ENCODE results near the gene PRMT5.

PRMT5 gene

DNA sequence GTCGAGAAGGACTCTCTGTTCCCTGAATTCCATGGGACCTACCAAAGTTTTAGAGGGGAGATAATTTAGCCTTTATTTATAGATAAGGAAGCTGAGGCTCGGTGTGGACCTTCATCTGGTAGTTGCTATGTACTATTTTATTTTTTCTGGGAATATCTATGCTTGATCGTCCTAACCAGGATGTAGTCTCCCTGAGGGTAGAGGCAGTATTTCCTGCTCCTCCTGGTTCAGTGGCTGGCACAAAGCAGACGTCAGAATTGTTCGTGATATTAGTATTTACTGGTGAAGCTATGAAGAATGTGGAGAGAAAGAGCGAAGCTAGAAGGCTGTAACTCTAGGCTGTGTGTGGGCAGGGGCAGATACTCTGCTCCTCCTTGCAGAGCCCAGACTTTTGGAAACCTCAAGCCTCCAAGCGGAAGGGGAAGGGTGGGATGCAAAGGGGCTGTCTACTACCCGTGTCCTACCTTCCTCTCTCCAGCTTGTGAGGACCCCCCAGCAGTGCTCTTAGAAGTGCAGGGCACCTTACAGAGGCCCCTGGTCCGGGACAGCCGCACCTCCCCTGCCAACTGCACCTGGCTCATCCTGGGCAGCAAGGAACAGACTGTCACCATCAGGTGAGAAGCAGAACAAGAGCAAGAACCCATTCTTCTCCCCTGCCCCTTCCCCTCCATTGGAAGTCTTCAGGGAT lies 56.2 kb downstream of the PRMT5 start:
- no peak for DNase-seq

DNA sequence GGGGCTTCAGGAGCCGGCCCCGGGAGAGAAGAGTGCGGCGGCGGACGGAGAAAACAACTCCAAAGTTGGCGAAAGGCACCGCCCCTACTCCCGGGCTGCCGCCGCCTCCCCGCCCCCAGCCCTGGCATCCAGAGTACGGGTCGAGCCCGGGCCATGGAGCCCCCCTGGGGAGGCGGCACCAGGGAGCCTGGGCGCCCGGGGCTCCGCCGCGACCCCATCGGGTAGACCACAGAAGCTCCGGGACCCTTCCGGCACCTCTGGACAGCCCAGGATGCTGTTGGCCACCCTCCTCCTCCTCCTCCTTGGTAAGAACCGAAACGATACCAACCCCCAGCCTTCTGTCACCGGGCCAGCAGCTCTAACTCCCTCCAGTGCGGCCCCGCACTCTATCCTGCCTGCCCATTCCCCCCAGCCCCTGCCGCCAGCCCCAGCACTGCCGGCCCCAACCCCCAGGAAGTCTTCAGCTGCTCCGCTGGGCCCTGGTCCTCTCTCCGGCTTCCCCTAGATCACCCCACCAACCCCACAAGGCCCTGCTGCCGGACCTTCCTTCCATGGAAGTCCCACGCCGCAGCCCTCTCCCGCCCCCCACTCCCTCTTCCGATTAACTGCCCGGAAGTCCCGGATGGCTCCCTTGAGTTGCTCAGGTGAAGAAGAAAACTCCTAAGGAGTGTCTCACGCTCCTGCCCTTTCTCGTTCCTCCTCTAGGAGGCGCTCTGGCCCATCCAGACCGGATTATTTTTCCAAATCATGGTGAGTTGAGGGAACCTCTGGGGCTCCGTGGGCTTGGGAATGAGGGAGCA lies 56.9 kb downstream of the PRMT5 start:
- DNase-seq: peak; percentile 88

DNA sequence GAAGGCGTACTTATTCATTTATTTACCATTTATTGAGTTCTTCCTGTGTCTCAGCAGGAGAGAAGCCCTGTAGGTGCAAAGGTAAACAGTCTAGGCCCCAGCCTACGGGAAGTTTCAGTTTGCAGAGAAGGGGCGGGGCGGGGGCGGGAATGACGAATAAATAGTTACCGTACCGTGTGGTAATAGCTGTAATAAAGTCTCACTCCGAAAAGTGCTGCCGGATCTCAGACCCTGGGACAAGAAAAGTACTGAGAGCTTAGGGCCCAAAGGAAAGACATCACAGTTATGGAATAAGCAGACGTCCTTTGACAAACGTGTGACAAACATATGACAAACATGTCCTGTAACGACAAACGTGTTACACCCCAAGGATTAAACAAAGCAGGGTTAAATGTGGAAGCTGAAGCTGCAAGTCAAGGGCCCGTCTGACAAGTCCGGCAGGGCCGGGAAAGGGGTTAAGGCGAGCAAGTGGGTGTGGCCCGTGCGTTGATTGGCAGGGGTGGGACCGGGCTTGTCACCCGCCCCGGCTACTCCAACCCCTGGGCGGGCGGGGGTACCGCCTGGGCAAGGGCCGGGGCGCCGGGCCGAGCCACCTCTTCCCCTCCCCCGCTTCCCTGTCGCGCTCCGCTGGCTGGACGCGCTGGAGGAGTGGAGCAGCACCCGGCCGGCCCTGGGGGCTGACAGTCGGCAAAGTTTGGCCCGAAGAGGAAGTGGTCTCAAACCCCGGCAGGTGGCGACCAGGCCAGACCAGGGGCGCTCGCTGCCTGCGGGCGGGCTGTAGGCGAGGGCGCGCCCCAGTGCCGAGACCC lies 57.7 kb downstream of the PRMT5 start, which contains the start of gene LRP10:
Gene LRP10 (plus strand): TSS at position 517 of the 809 bp plus-strand sequence. CDS start 564 bp downstream, outside the sequence.
- DNase-seq: peak; percentile 96

DNA sequence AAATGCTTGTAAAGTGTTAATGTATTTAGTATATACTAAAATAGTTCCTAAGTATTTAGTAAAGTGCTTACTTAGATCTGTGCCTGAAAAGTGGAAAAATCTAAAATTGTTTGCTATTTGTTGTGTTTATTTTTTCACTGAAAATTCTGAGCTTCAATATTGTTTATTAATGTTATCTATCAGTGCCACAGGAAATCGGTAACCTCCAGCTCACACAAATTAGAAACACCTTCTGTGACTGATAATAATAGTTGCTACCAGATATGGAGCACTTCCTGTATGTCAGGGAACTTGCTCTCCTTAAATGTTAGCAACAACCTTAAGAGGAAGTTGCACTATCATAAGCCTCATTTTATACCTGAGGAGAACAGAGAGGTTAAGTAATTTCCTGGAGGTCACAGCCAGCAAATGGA lies 58.4 kb downstream of the PRMT5 start:
- no peak for DNase-seq
